HG02852 (cell line): ENCODE results near the gene EXOC6B.

ENCODE experiments used
- ATAC-seq: cut with Tn5 transposase; IDR thresholded peaks from one replicate; pipeline ENCODE4 v1.9.1; 2021; ENCODE audit warnings: mild to moderate bottlenecking, moderate library complexity; ENCODE audit not compliant: unreplicated experiment

The EXOC6B gene

DNA sequence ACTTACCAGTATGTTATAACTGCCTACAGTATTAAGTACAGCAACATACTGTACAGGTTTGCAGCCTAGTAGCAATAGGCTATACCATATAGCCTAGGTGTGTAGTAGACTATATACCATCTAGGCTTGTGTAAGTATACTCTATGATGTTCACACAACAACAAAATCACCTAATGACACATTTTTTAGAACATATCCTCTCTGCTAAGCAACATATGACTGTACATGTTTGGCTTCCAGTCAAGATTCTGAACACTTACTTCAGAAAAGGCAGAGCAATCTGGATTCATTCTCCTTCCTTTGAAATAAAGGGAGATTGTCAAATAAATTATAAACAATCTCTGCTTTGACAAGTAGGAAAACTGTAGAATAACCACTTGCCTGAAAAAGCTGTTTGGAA is 81.8 kb downstream of the EXOC6B start:
- ATAC-seq: no peak

DNA sequence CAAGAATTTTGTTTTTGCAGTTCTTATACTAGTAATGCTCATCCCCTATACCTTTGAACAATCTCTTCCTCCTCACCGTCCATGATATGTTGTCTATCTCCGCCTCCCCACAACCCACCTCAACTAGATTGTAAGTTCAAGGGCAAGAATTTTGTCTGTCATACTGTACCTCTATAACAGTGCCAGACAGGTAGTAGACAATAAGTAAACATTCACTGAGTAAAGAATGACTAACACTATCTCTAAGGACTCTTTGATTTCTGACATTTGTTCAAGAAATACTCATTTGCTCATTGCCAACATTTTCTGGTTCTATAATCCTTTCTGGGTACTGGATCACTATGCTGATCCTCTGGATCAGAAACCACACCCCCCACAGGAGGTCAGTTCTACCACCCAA is 82.4 kb downstream of the EXOC6B start:
- no peak for ATAC-seq

DNA sequence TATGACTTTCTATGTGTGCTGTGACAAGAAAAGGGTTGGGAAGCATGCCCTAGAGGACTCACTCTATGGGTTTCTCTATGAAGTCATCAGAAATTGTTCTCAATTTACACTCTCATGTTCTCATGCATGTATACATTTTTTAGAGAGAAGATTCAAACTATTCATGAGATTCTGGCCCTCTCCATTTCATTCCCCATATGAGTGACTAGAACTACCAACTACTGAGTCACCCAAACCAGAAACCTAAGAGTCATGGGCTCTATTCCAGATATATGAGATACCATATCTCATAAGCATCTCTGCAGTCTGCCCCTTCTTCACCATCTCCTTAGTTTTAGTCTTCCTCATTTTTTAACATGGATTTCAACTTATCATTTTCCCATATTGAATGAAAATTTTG is 87.7 kb downstream of the EXOC6B start:
- ATAC-seq: no peak

DNA sequence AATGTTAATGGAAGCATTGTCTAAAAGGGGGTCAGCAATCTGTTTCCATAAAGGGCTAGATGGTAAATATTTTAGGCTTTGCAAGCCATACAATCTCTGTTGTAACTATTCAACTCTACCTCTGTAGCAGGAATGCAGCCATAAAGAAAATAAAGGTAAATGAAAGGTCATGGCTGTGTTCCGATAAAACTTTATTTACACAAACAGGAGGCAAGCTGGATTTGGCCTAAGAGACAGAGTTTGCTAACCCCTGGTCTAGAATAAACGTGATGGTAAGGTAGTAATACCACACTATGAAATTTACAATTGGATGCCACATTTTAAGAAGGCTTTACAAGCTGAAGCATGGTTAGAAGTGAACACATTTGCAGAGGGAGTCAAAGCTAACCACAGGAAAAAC is 91.4 kb downstream of the EXOC6B start:
- ATAC-seq: no peak

GRCh38 chr2:72731116-72731515 is 94.7 kb downstream of the EXOC6B start:
- ATAC-seq: no peak

DNA sequence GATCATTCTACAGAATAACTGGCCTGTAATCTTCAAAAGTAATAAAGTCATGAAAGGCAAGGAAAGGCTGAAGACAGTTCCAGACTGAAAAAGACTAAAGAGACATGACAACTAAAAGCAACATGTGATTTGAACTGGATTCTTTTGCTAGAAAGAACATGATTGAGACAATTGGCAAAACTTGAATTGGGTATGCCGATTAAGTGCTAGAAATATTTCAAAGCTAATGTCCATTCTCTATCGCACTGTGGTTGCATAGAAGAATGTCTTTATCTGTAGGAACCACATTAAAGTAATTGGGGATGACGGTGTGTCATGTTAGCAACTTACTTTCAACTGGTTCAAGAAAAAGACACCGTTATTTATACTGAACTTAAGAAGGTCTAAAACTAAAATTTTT is 98.5 kb downstream of the EXOC6B start:
- ATAC-seq: no peak

DNA sequence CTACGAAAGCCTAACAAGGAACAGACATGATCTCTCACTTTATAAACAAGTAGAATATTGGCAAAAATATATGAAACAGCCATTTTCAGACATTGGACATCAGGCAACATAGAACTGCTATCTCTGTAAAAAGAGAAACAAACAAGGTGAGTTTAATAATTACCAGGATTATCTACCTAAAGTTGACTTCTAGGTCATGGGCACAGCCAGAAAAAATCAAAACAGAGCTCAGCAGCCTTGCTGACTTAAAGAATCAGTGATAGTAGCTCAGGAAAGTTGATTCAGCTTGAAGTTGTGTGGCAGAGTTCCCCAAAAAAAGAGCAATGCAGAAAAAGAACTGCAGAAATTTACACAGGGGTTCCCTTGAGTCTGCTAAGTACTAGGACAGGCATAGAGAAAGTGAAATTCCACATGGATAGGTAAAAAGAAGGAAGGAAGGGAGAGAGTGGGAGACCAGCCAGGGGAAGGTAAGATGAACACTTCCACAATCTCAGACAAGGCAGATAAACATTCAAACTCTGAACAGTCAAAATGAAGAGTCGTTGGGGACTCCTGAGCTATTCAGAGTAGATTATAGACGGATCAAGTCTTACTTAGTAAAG is 102.0 kb downstream of the EXOC6B start:
- no peak for ATAC-seq

- ATAC-seq: no peak
These were observed 103.3 kb downstream of the EXOC6B start for GRCh38 chr2:72722492-72723070.

- ATAC-seq: no peak
These were observed 106.4 kb downstream of the EXOC6B start for GRCh38 chr2:72719416-72719815.

GRCh38 chr2:72718876-72719275 is 107.0 kb downstream of the EXOC6B start:
- ATAC-seq: no peak

GRCh38 chr2:72716601-72717000 is 109.2 kb downstream of the EXOC6B start:
- ATAC-seq: no peak

DNA sequence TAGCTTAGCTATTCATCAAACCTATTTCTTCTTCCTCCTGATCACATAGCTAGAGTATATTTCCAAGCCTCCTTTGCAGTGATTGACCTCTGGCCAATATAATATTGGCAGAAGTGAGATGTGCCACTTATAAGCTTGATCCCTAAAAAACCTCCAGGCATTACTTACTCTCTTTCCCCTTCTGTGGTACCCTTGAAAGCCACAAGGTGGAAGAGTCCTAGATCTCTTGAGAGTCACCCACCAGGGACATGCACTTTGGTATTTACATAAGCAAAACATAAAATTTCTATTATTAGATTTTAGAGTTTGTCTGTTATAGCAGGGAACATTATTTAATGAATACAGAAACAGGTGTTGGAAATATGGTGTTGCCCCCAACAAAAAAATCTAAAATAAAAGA is 112.0 kb downstream of the EXOC6B start:
- ATAC-seq: no peak

DNA sequence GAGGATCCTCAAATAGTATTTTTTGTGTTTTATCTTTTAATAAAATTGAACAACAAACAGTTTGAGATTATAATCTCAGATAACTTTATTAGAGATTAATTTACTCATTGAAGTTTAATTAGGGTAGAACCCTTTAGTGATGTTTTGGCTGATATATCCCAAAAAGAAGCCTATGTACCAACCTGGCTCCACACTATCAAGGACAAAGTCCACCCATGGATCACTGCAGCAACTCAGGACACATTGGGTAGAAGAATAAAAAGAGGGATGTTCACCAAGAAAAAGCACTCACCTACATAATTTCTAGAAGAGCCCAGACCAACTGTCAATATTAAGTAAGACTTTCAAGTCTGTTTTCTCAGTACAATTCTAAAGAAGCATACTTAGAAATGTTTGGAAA is 112.9 kb downstream of the EXOC6B start:
- ATAC-seq: no peak

GRCh38 chr2:72712304-72712703 is 113.5 kb downstream of the EXOC6B start:
- no peak for ATAC-seq

DNA sequence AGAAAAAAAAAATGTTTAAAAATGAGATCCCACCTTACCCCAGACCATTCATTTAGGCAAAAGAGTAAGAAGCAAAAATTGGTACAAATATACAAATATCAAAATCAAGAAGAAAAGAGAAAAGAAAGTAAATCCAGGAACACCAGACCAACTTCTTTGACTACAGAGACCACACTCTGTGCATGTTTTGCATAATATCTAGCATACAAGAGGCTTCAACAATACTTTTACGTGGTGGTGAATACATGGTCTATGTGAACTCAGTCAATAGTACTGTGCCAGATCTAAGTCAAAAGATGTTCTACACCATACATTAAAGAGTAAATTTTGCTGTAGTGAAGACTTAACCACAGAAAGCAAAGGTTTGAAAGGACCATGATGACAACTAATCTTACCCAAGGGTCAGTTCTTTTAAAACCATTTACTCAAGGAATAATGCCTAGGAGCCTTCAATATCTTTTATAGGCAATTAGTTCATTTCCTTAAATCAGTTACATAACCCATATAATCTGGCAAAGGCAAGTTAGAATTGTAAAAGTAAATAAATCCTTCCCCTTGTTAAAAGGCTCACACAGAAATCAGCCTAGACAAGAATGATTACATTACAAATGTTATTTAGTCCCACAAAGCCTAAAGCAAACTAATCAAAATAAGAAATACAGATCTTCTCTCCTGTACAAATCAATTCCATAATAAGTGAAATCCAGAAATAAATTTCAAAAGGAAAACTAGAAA is 115.2 kb downstream of the EXOC6B start:
- ATAC-seq: no peak

GRCh38 chr2:72708236-72708635 is 117.6 kb downstream of the EXOC6B start:
- no peak for ATAC-seq

DNA sequence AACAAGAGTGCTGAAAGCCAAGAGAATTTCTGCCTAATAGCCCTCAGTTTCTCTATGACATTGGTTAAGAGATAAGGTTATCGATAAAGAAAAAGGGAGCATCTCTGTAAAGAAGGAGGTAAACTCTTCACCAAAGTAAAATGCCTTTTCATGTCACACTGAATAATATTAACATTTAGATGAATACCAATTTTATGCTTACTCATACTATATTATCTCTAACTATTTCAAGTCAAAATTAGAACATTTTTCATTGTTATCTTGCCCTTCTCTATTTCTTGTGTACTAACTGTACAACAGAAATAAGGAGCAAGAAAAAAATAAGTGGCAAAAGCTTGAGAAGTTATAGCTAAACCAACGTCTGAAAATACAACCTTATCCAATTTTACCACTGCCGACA is 127.5 kb downstream of the EXOC6B start:
- ATAC-seq: no peak

- no peak for ATAC-seq
These were observed 129.3 kb downstream of the EXOC6B start for GRCh38 chr2:72696559-72696958.

DNA sequence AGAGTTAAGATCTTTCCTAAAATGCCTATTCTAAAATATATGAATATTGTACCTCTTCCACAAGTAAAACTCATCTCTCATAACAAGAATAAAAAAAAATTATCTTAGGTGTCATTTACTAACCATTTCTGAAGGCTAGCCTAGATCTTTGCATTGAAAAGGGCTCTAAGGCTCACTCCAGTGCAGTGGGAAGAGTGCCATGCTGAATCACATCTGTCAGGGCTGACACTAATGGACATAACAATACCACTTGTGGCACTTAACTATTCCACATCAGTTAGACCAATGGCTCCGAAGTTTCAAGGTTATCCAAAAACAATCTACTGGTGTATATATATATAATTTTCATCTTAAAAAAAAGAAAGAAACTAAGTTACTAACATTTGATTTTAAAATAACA is 130.2 kb downstream of the EXOC6B start:
- ATAC-seq: no peak

GRCh38 chr2:72694715-72695496 is 130.9 kb downstream of the EXOC6B start:
- ATAC-seq: no peak

DNA sequence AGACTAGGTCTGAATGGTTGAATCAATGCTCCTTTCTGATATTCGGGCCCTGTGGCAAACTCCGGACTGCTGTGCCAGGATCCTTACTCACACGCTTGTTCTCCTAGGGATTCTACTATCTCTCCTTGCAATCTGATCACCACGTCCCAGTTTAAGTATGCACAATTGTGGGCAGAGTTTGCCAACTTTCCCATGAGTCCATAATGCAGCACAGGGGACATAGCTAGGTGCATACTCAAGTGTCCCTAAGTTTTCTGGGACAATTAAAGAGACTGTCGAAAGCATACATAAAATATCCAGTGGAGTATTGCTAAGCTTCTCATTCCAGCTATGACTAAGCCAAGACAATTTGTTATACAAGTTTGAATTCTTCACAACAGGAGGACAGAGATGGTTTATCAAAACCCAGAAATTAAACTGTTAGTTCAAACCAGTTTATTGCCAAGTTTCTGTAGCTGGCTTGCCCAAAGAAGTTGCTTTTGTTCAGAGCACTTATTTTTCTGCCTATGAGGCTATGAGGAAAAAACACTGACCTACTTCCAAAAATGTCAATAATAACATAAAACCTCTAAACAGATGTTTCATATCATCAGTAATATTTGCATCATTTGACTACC is 136.1 kb downstream of the EXOC6B start:
- no peak for ATAC-seq
